Thoracic aorta (tissue), 2 donors: ENCODE measurements around the gene MBTPS1. TPM values are rescaled to one million over a fixed set of nuclear protein-coding genes. Genes with fewer than 3 reads are reported as not detected.

Source experiments
- ATAC-seq: fragments of 150-250 bp; one replicate; pipeline ENCODE4 v1.8.0; 2017; ENCODE audit warnings: low read depth; ENCODE audit not compliant: insufficient number of reproducible peaks, low FRiP score
- DNase-seq: peaks from one replicate; pipeline ENCODE4 v3.0.0-alpha.2; 2020; ENCODE audit warnings: low spot score
- H3K27ac ChIP-seq, 2 donors: fragments of 200-600 bp; sonication (generic); 1 replicate in 1 of 2; 2 replicates in 1 of 2; pipeline ENCODE4 v1.5.1; 2016; ENCODE audit warnings: mild to moderate bottlenecking in 2 of 2, moderate library complexity in 2 of 2
- H3K27me3 ChIP-seq: fragments of 200-600 bp; sonication (generic); replicated peaks from 2 replicates; pipeline ENCODE4 v1.6.0; 2016; ENCODE audit warnings: mild to moderate bottlenecking; ENCODE audit not compliant: insufficient read depth
- H3K36me3 ChIP-seq: fragments of 200-600 bp; sonication (generic); one replicate; pipeline ENCODE4 v1.5.1; 2016
- H3K4me1 ChIP-seq, 2 donors: fragments of 200-600 bp; sonication (generic); 1 replicate in 1 of 2; 2 replicates in 1 of 2; pipeline versions ENCODE4 v1.5.1 to v1.6.0; 2016; ENCODE audit warnings: low read depth in 2 of 2, mild to moderate bottlenecking in 1 of 2; ENCODE audit not compliant: control insufficient read depth in 1 of 2
- H3K4me3 ChIP-seq: fragments of 200-600 bp; sonication (generic); 2 replicates; pipeline ENCODE4 v1.5.1; 2016; ENCODE audit warnings: mild to moderate bottlenecking
- H3K9me3 ChIP-seq: fragments of 200-600 bp; sonication (generic); 2 replicates; pipeline ENCODE4 v1.5.1; 2016
- total RNA-seq, 2 donors: library from RNA; depleted of rRNA; stranded (reverse); fragments of >200 nt; gene quantifications; one replicate each; pipeline versions ENCODE4 v1.1.0 to v1.2.3, GENCODE V29; 2016
- TF ChIP-seq, protein P1 (sequence below): fragments of 200-600 bp; sonication (generic); IDR thresholded peaks from one replicate; pipeline ENCODE4 v1.5.1; 2019; ENCODE audit warnings: antibody characterized with exemption

The MBTPS1 gene
- total RNA-seq, 2 donors from 2014 or later: 91.9 to 98.2 TPM

DNA sequence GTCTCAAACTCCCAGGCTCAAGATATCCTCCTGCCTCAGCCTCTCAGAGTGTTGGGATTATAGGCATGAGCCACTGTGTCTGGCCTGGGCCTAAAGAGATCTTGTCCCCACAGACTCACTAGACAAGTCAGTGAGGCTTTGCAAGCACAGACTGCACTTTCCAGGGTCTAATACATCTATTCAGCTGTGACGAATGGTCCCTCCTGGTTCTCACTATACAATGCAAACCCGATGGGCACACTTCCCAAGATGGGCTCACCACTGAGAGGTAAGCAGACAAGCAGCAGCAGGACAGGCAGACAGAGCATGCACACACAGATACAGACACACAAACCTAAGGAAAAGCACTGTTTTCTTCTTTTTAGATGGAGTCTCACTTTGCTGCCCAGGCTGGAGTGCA, 8.8 kb downstream of the MBTPS1 start:
- peaks cover 5 to 20% of the 10 kb centered on the region in 2 donors for H3K4me1 ChIP-seq

DNA sequence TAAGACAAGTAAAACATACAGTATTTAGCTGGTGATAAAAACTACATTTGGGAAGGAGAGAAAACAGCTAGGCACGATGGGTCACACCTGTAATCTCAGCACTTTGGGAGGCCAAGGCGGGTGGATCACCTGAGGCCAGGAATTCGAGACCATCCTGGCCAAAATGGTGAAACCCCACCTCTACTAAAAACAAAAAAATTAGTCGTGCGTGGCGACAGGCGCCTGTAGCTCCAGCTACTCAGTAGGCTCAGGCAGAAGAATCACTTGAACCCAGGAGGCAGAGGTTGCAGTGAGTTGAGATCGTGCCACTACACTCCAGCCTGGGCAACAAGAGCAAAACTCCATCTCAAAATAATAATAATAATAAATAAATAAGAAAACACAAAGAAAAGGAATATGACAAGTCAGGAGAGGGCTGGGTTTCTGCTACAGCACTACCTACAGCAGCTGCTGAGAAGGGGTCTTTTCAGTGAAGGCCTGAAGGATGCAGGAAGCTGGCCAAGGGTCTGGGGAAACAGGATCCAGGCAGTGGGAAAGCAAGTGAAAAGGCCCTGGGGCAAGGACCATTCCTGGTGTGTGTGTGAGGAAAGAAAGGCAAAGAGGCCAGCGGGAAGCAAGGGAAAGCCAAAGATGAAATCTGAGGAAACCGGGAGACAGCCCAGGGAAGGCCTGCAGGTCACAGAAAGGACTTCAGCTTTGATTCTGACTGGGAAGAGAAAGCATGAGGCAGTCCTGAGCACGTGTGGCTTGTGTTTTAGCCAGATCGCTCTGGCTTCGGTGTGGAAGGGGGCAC, 10.6 kb downstream of the MBTPS1 start:
- Histone ChIP-seq H3K4me1 (peaks cover 5 to 20% of the 10 kb centered on the region in 2 donors), H3K36me3 (no peaks in the 10 kb centered on the region), H3K9me3 (no peaks in the 10 kb centered on the region), H3K27ac (no peak overlapping the region), H3K27me3 (no peaks in the 10 kb centered on the region), H3K4me3 (no peak overlapping the region)
- TF ChIP-seq, protein P1, sequence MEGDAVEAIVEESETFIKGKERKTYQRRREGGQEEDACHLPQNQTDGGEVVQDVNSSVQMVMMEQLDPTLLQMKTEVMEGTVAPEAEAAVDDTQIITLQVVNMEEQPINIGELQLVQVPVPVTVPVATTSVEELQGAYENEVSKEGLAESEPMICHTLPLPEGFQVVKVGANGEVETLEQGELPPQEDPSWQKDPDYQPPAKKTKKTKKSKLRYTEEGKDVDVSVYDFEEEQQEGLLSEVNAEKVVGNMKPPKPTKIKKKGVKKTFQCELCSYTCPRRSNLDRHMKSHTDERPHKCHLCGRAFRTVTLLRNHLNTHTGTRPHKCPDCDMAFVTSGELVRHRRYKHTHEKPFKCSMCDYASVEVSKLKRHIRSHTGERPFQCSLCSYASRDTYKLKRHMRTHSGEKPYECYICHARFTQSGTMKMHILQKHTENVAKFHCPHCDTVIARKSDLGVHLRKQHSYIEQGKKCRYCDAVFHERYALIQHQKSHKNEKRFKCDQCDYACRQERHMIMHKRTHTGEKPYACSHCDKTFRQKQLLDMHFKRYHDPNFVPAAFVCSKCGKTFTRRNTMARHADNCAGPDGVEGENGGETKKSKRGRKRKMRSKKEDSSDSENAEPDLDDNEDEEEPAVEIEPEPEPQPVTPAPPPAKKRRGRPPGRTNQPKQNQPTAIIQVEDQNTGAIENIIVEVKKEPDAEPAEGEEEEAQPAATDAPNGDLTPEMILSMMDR: no peak
- ATAC-seq: no peak
- DNase-seq: no peak

More for the DNA sequence above, 8.8 kb downstream of the MBTPS1 start:
- TF ChIP-seq, protein P1: no peak
- DNase-seq (no peak), ATAC-seq (no peak)
- no peaks in the 10 kb centered on the region for H3K9me3 ChIP-seq
- no peak overlapping the region for H3K27ac ChIP-seq
- H3K27me3 ChIP-seq: no peaks in the 10 kb centered on the region
- H3K36me3 ChIP-seq: no peaks in the 10 kb centered on the region
- H3K4me3 ChIP-seq: no peak overlapping the region

DNA sequence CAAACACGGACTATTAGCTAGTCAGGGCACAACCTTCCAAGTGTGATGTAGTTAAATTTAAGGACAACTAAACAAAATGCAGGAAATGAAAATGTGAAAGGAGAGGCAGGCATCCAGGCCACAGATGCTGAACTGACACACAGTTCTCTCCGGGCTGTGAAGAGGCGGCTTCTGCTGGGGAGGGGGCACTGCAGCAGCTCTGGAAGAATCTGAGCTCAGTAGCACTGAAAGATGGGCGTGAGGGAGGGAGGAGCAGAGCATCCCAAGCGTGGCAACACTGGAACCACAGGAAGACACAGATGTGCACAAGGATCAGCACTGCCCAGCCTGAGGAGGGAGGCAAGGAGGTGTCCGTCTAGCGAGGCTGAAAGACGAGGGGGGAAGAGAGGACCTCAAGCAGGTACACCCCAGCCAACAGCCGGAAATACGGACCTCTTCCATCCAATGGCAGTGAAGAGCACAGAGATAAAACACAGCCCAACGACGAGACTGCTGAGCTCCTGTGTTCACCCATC, 11.4 kb downstream of the MBTPS1 start:
- ATAC-seq (no peak), DNase-seq (no peak)
- TF ChIP-seq, protein P1: no peak
- H3K4me1 ChIP-seq: peaks cover 5 to 20% of the 10 kb centered on the region in 2 donors
- H3K27ac ChIP-seq: no peak overlapping the region
- no peaks in the 10 kb centered on the region for H3K9me3 ChIP-seq
- H3K27me3 ChIP-seq: no peaks in the 10 kb centered on the region
- no peak overlapping the region for H3K4me3 ChIP-seq
- H3K36me3 ChIP-seq: peaks cover 1% of the 10 kb centered on the region

DNA sequence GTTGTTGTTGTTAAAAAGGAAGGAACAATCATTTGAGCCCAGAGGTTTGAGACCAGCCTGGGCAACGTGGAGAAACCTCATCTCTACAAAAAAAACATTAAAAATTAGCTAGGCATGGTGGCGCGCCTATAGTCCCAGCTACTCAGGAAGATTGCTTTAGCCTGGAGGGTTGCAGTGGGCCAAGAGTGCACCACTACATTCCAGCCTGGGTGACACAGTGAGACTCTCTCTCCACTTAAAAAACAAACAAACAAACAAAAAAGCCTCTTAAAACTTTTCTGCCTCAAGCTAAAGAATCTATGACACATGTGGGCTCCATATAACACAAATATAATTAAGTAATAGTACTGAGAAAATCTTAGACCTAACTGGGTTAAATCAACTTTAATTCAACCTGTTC, 12.5 kb downstream of the MBTPS1 start:
- no peak for DNase-seq
- H3K27me3 ChIP-seq: no peaks in the 10 kb centered on the region
- H3K9me3 ChIP-seq: no peaks in the 10 kb centered on the region
- H3K4me1 ChIP-seq: peaks cover 5 to 10% of the 10 kb centered on the region in 2 donors
- peaks cover 3% of the 10 kb centered on the region for H3K36me3 ChIP-seq
- no peak overlapping the region for H3K27ac ChIP-seq
- ATAC-seq: no peak
- H3K4me3 ChIP-seq: no peak overlapping the region
- TF ChIP-seq, protein P1: no peak

DNA sequence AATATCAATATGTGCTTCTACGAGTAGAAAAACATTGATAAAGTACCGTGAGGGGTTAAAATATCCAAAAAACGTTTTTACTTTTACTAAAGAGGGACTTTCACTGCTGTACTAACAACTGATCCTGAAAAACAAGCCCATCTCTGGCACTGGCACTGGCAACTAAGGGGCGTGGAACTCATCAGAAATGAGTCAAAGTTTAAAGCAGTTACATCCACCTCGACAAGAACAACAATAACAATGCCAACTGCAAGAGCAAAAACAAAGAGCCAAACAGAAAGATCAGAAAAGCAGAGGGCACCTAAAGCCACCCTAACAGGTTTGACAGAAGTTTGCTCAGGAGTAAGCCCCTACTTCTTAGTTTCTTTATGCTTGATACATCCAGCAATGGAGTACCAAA, 13.1 kb downstream of the MBTPS1 start:
- ATAC-seq (no peak), DNase-seq (no peak)
- H3K27ac ChIP-seq: no peak overlapping the region
- H3K9me3 ChIP-seq: no peaks in the 10 kb centered on the region
- H3K36me3 ChIP-seq: peaks cover 3% of the 10 kb centered on the region
- TF ChIP-seq, protein P1: no peak
- peaks cover 5 to 7% of the 10 kb centered on the region in 2 donors for H3K4me1 ChIP-seq
- H3K4me3 ChIP-seq: no peak overlapping the region
- no peaks in the 10 kb centered on the region for H3K27me3 ChIP-seq
